Activated naive CD4-positive, alpha-beta T cell treated with anti-CD3 and anti-CD28 coated beads, Interleukin-2, amount 10 ng/mL, durations not matched to agents 5 hours and 36 hours (primary cell): ENCODE data around the gene MEFV. TPM values are rescaled to one million over a fixed set of nuclear protein-coding genes. Genes with fewer than 3 reads are reported as not detected.

Experiments used
- total RNA-seq, 2 experiments: library from RNA; stranded (reverse); gene quantifications; one replicate each; pipeline ENCODE4 v1.2.3, GENCODE V29; 2021

Gene MEFV
- under 1 TPM; 0.51 to 0.81 TPM for total RNA-seq

GRCh38 chr16:3256146-3256865, at the start of gene MEFV:
MEFV (minus strand) TSS chr16:3256633; CDS start chr16:3256587, 46 bp downstream.

GRCh38 chr16:3305109-3306068, 49.0 kb upstream of the MEFV start, which contains the start of the genes TIGD7 and ZNF75A:
TIGD7 (minus strand) TSS chr16:3305430; CDS start chr16:3300614, 4,816 bp downstream.
ZNF75A (plus strand) TSS chr16:3305497; CDS start chr16:3308429, 2,932 bp downstream.

GRCh38 chr16:3282730-3283542, 26.5 kb upstream of the MEFV start, which contains the start of gene ZNF263:
ZNF263 (plus strand) TSS chr16:3283491; CDS start chr16:3283819, 328 bp downstream.

GRCh38 chr16:3234857-3235561, 21.4 kb downstream of the MEFV start, which contains the start of gene ZNF200:
ZNF200 (minus strand) TSS chr16:3235158; CDS start chr16:3233755, 1,403 bp downstream.

Other genes with a start within 250 kb of the MEFV start
- gene CLDN9, start 243.7 kb downstream of the MEFV start, total RNA-seq = under 1 TPM; 0.29 to 0.30 TPM
- gene CLDN6, start 238.4 kb downstream of the MEFV start, total RNA-seq = not detected
- gene TNFRSF12A, start 236.3 kb downstream of the MEFV start, total RNA-seq = 1 to 10 TPM; 2.9 to 3.8 TPM
- 10 to 100 TPM; 37.2 to 39.1 TPM for gene HCFC1R1, start 232.7 kb downstream of the MEFV start, total RNA-seq
- 10 to 100 TPM; 49.4 to 52.3 TPM for gene THOC6, start 232.6 kb downstream of the MEFV start, total RNA-seq
- 1 to 10 TPM; 1.1 to 1.2 TPM for gene BICDL2, start 219.7 kb downstream of the MEFV start, total RNA-seq
- gene MMP25, start 210.1 kb downstream of the MEFV start, total RNA-seq = 10 to 100 TPM; 34.8 to 35.5 TPM
- gene IL32, start 191.0 kb downstream of the MEFV start, total RNA-seq = 1,000 to 10,000 TPM; 2,121 to 2,176 TPM
- gene ZSCAN10, start 157.3 kb downstream of the MEFV start, total RNA-seq = under 1 TPM; 0.24 to 0.28 TPM
- gene ZNF205, start 144.0 kb downstream of the MEFV start, total RNA-seq = not detected
- gene ZNF213, start 121.6 kb downstream of the MEFV start, total RNA-seq = 1 to 10 TPM; 9.7 to 9.8 TPM
- gene OR1F1, start 68.4 kb downstream of the MEFV start, total RNA-seq = not detected
- 10 to 100 TPM; 13.4 to 13.7 TPM for gene ZNF200, start 21.5 kb downstream of the MEFV start, total RNA-seq
- 10 to 100 TPM; 23.7 to 27.2 TPM for gene ZNF263, start 26.9 kb upstream of the MEFV start, total RNA-seq
- 1 to 10 TPM; 5.0 to 5.3 TPM for gene TIGD7, start 48.8 kb upstream of the MEFV start, total RNA-seq
- gene ZNF75A, start 48.9 kb upstream of the MEFV start, total RNA-seq = 10 to 100 TPM; 44.3 to 47.9 TPM
- gene OR2C1, start 99.3 kb upstream of the MEFV start, total RNA-seq = not detected
- gene ZSCAN32, start 144.4 kb upstream of the MEFV start, total RNA-seq = 10 to 100 TPM; 18.8 to 23.3 TPM
- gene ZNF174, start 144.6 kb upstream of the MEFV start, total RNA-seq = 10 to 100 TPM; 13.1 to 14.3 TPM
- 1 to 10 TPM; 2.4 to 2.5 TPM for gene ZNF597, start 186.9 kb upstream of the MEFV start, total RNA-seq
- gene NAA60, start 187.0 kb upstream of the MEFV start, total RNA-seq = 10 to 100 TPM; 45.1 to 50.2 TPM
- gene C16orf90, start 238.9 kb upstream of the MEFV start, total RNA-seq = not detected
- 10 to 100 TPM; 33.4 to 37.5 TPM for gene CLUAP1, start 244.4 kb upstream of the MEFV start, total RNA-seq